Fibroblast of upper back skin (primary cell): Measurements from ENCODE around the gene POLR2M.
A peak's percentile ranks its signal among the peaks of the same experiment; 100 is the strongest.

Source experiments
- DNase-seq: peaks from one replicate; pipeline ENCODE4 v3.0.0-alpha.2; 2013

The POLR2M gene

GRCh38 chr15:57692709-57693108, 13.8 kb upstream of the POLR2M start:
- peak; percentile 38 for DNase-seq

GRCh38 chr15:57694279-57694678, 12.2 kb upstream of the POLR2M start:
- DNase-seq, result peak; percentile 87

GRCh38 chr15:57696146-57696545, 10.4 kb upstream of the POLR2M start:
- no peak for DNase-seq

DNA sequence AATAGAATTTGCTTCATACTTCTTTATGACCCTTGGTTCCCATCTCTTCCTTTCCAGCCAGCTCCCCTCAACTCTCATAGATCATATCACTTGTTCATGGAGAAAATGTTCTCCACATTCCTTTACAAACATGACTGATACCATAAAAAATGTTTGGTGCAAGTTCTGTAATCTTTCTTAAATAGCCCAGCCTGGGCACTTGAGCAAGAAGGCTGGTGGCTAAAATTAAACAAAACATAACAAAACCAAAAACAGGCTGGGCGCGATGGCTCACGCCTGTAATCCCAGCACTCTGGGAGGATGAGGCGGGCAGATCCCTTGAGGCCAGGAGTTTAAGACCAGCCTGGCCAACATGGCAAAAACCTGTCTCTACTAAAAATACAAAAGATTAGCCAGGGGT, 8.9 kb upstream of the POLR2M start:
- DNase-seq, result peak; percentile 69

DNA sequence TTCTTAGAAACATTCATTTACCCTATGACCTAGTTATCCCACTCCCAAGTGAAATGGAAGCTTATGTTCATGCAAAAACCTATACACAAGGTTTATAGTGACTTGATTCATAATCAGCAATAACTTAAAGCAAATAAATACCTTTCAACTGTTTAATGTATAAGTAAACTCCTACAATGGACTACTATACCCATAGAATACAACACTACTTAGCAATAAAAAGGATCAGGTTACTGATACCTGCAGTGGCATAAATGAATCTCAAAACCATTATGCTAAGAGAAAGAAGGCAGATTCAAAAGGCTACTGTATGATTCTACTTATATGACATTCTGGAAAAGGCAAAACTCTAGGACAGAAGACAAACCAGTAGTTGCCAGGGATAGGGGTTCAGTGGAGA, 8.3 kb upstream of the POLR2M start:
- DNase-seq, result no peak

- no peak for DNase-seq
These were observed 7.5 kb upstream of the POLR2M start for GRCh38 chr15:57698991-57699390.

- peak; percentile 14 for DNase-seq
These were observed 3.1 kb upstream of the POLR2M start for GRCh38 chr15:57703387-57703786.

GRCh38 chr15:57704441-57704840, 2.1 kb upstream of the POLR2M start:
- DNase-seq, result no peak

GRCh38 chr15:57705746-57706404, 639 bp upstream of the POLR2M start:
- DNase-seq, result no peak

GRCh38 chr15:57708047-57708446, 1.5 kb downstream of the POLR2M start:
- no peak for DNase-seq

DNA sequence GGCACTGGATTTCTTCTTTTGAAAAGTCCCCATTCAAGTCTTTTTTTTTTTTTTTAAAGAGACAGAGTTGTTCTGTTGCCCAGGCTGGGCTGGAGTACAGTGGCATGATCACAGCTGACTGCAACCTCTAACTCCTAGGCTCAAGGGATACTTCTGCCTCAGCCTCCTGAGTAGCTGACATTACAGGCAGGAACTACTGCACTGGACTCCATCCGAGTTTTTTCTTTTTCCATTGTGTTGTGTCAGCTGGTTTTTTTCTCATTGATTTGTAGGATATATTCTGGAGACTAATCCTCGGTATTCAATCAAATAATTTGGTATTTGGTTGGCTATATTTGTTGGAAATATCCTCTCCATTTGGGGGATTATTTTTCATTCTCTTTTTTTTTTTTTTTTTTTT, 11.8 kb downstream of the POLR2M start:
- DNase-seq, result no peak

GRCh38 chr15:57720867-57721266, 14.4 kb downstream of the POLR2M start:
- DNase-seq, result peak; percentile 78

DNA sequence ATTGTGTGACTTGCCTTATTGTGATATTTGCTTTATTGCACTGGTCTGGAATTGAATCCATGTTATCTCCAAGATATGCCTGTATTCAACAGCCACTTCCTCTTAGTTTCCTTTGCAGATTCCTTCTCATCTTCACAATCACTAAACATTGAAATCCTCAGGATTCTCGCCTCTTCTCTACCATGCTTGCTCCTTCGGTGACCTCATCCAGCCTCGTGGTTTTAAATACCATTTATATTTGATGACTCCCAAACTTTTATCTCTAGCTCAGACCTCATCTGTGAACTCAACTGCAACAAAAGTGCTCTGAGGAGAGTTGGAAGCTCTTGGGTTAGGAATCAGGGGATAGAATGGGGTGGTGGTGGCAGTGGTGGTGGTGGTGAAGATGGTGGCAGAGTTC, 19.9 kb downstream of the POLR2M start:
- peak; percentile 50 for DNase-seq

- no peak for DNase-seq
These were observed 20.5 kb downstream of the POLR2M start for GRCh38 chr15:57727031-57727430.

DNA sequence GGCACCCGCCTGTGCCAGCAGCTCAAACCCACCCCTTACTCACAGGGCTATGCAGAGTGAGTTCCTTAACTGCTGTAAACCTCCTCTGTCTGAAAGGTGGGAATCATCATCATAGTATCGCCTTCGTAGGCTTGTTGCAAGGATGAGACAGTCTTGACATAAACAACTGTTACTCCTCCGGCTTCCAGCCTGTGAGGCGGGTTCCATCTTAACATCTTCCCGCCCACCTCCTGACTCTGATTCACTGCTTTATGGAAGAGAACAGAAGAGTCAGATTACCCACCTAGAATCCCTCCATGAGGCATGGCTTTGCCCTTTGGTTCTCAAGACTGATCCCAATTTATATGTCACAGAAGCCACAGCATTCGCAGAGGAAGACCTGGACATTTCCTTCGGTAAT, 21.9 kb downstream of the POLR2M start:
- no peak for DNase-seq

GRCh38 chr15:57730876-57731275, 24.4 kb downstream of the POLR2M start:
- DNase-seq, result no peak

GRCh38 chr15:57731530-57732103, 25.1 kb downstream of the POLR2M start:
- DNase-seq, result no peak

- peak; percentile 49 for DNase-seq
These were observed 26.2 kb downstream of the POLR2M start for GRCh38 chr15:57732526-57733331.

DNA sequence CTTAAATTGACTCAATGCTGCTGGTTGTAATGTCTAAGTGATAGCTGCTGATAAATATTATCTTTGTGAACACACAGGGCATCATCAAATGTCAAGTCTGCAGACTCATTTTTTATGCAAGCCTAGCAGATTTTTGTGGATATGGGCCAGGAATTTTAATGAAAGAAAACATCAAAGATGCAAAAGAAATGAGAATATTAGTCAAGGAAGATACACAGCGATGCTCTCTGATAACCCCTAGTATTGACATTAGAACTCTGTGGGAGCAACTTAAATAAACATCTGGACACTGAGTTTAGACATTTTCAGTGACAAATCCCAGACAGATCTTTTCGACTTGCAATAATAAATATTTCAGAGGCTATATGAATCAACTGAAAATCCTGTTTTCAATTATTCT, 28.3 kb downstream of the POLR2M start:
- DNase-seq, result no peak

GRCh38 chr15:57735431-57735830, 28.9 kb downstream of the POLR2M start:
- no peak for DNase-seq

DNA sequence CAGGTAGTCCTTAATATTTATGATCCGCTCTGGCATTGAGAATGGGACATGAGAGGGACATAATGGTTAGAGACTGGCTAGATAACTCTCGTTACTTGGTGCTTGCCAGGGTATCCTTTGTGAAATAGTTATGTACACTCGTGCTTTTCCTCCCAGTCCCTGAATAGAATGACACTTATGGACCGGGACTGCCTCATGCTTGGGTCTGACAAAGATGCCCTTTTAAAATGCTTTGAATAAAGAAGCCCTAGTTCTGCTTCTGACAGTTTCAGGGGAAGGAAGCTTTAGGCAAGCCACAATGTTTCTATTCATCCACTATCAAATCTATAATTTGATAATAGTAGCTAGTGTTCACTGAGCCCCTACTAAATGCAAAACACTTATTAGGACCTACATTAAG, 29.4 kb downstream of the POLR2M start:
- no peak for DNase-seq

GRCh38 chr15:57736591-57736990, 30.1 kb downstream of the POLR2M start:
- DNase-seq, result no peak

DNA sequence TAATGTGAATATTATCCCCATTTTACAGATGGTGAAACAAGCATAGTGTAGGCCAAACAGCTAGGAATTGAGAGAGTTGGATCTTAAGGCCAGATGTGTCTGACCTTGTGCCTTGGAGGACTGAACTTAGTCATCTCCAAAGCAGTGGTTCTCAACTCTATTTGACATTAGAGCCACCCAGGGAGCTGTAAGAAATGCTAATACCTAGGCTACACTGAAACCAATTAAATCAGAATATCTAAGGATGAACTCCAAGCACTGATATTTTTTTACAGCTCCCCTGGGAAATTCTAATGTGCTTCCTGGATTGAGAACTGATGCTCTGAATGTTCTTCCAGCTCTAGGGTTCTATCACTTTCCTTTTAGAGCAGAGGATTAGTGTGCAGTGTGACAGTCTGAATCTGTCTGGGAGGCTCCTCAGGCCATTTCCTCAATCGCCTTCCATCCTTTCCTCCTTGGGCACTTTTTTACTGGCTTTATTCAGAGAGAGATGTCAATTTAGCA, 32.3 kb downstream of the POLR2M start:
- no peak for DNase-seq

GRCh38 chr15:57740048-57740447, 33.5 kb downstream of the POLR2M start:
- no peak for DNase-seq
